GM21786 (cell line): Measurements from ENCODE around the gene SYT9.

Source experiments
- ATAC-seq: cut with Tn5 transposase; IDR thresholded peaks from one replicate; pipeline ENCODE4 v1.9.1; 2021; ENCODE audit not compliant: unreplicated experiment

SYT9 gene

DNA sequence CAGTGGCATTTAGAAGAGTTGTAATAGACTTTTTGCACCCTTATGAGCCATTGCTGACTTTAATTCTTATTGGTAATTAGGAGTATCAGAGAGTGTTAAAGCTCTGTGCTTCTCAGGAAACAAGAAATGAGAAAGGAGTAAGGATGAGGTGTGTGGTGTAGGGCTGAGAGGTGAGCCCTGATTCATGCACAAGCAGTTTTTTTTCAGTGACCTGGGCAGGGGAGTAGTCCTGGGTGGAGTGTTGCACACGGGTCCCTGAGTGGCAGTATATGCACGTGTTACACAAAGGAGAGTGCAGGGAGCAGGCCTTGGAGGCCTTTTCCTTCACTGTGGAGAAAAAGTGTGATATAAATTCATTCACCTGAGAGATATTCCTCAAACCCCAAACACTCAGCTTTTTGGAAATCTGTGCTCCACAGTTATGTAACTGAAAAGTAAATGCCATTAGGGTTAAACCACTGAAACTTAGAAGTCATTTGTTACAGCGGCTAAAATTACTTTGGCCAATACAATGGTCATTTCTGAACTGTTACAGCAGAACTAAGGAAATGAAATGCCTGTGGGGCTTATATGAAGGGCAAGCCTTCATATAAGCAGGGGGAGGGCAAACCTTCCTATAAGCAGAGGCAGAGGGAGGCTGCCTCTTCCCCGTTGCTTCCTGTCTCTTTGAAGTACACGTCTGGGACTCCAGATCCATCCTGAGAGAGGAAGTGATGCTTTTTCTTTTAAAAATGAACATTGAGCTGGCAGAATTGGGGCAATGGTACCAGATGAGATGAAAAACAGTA lies 171.0 kb downstream of the SYT9 start:
- ATAC-seq = no peak

DNA sequence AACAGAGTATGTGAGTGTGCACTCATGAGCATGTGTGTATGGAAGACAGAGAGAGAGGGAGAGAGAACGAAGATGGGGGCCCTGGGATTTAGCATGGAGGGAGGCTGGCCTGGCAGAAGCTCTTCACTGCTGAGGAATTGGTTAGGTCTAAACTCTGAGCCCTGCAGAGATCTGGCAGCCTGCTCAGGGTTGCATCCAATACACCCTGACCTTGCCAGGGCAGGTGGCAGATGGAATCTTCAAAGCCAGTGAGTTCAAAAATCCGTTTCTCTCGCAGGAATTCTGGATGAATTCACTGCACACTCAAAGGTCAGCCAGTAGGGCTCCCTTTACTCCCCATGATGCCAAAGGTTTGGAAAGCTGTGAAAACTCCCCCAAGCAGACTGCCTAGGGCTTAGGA lies 172.2 kb downstream of the SYT9 start:
- no peak for ATAC-seq

DNA sequence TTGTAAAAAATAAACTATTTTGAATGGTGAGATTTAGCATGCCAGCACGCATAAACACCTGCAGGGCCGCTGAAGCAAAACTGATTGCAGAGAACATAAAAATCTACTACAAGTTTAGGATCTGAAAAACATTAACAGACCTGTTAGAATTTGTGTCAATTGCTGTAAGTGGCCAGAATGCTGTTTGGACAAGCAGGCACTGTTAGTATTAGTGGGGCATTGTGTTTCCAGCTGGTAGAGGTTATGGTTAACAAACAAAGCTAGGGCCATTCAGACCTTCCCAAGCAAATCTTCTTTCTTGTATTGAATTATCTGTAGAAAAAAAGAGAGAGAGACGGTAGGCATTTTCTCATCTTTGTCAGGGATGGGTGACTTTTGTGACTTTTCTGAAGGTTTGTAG lies 176.0 kb downstream of the SYT9 start:
- no peak for ATAC-seq

DNA sequence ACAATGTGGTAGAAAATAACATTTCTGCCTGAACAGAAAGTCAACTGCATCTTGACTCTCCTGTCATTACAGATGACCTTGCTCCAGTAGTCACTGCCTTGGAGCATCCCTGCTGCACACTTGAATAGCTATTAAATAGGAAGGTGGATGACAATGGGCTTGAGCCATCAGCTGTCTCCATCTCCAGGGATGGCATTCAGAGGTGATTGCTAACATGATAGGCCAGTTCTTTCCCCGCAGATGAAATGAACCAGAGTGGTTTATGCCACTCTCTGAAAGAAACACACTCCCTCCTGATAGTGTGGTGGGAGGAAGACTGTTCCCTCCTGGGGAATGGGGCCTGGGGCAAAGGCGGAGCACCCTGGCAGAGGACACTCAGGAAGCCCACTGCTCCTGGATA lies 176.5 kb downstream of the SYT9 start:
- ATAC-seq = no peak

DNA sequence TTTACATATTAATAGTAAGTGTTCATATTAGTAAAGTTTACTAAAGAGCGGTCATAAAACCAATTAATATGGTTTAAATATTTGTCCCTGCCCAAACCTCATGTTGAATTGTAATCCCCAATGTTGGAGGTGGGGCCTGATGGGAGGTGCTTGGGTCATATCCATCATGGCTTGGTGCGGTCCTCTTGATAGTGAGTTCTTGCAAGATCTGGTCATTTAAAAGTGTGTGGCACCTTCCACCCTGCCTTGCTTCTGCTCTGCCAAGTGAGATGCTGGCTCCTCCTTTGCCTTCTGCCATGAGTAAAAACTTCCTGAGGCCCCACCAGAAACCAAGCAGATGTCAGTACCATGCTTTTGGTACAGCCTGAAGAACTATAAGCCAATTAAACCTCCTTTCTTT lies 178.8 kb downstream of the SYT9 start:
- ATAC-seq = no peak

DNA sequence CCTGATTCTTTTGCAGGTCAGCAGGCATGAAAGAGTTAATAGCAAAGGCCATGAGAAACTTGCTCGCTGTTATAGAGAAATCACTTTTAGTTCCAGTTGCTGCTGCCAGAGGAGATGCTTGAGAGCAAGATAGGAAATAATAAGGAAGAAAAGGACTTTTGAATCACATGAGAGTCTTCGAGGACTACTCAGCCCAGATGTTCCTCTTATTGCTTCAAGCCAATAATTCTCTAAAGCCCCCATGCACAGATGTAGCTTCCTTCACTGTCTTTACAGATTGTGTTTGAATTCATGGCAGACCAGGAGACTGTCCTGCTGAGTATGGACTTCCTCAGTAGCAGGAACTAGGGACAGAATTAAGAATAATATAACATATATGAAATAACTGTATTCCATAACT lies 183.5 kb downstream of the SYT9 start:
- no peak for ATAC-seq

DNA sequence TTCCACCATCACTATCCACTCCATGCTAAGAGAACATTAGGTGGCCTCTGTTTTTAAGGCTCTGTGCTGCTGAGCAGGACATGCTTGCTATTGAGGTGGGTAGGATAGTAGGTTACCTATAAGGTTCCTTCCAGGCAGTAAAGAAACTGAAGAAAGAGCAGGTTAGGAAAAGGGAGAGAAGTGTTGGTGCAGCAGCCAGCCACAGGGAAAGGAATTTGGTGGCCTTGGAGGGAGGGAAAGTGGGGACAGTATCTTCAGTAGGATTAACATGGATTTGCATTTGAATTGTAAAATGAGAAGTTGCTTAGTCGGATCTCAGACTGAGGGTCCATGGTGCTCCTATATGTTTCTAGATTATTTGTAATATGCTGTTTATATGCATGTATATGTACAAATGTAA lies 184.4 kb downstream of the SYT9 start:
- no peak for ATAC-seq

DNA sequence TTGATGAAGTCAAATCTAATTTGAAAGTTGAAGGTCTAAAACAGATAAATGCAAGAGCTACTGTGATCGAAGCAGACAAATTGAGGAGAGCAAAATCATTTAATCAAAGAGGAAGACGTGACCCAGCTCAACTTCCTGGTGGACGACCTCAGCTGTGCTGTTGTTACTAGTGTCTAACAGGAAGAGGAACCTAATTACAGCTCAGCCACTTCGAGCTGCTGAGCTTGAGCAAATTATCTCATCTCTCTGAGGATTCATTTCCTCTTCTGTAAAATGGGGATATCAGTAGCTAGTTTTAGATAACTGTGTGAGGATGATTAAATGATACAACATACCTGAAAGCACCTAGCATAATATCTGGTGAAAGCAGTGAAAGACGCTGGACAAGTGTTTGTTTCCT lies 185.0 kb downstream of the SYT9 start:
- peak; percentile 76 for ATAC-seq

DNA sequence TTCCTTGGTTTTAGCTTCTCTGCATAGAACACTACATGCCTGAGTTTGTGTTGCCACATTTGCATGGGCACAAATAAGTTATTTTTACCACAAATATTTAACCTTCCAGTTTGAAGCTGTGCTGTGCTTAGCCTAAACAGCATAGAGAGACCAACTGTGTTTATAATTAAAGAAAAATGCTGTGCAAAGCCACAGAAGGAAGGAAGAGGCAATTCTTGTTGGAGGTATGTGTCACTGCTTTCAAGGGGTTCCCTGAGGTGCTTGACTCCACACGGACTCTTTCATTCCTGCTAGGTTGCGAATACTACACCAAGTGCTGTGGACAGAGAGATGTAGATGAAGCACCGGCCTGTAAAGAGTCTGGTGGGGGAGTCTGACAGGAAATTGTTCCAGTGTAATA lies 186.0 kb downstream of the SYT9 start:
- ATAC-seq = no peak

DNA sequence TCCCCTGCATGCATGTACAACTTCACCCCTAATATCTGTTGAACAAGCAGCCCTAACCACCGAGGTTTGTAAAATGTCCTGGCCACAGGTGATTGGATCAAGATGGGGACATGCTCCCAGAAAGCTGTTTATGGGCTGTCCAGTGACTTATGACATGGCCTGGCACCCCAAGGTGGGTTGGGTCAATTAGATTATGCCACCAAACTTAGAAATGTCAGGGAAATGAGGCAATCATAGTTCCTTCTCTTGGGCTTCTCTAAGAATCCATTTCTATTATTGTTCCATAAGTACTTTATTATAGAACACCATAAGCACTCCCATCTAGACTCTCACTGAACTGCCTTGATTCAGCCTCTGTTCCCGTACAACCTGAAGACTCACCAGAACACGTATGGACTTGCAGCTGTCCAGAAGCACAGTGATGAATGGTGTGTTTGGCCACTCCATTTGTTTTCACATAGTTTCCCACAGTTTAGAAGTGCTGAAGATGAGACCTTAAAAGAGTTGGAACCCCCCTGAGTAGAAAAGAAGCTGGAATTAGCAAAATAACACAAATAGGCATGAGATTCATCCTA lies 188.1 kb downstream of the SYT9 start:
- no peak for ATAC-seq

DNA sequence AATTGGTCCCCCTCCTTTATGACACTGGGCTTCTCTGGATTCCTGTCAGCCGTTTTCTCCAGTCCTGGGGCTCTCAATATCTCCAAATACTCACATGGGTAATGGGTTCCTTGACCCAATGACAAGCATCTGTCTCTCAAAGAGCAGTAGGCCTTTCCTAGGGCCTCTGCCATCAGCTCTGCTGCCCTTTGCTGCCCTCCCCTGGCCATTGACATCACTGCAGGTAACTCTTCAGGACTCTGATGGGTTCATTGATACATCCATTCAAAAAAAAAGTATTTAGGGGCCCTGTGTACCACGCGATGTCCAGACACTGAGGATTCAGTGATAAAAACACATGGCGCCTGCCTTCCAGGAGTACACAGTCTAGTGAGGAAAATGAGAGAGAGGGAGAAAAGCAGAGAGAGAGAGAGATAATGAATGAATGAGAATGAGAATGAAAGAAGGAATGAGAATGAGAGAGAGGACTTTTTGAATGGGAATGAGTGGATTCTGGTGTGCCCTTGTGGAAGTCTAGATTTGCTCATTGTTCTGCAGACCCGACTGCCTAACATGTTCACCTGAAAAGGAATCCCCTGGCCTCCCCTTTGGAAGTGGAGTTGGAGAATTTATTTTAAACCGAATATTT lies 191.0 kb downstream of the SYT9 start:
- peak; percentile 90 for ATAC-seq

DNA sequence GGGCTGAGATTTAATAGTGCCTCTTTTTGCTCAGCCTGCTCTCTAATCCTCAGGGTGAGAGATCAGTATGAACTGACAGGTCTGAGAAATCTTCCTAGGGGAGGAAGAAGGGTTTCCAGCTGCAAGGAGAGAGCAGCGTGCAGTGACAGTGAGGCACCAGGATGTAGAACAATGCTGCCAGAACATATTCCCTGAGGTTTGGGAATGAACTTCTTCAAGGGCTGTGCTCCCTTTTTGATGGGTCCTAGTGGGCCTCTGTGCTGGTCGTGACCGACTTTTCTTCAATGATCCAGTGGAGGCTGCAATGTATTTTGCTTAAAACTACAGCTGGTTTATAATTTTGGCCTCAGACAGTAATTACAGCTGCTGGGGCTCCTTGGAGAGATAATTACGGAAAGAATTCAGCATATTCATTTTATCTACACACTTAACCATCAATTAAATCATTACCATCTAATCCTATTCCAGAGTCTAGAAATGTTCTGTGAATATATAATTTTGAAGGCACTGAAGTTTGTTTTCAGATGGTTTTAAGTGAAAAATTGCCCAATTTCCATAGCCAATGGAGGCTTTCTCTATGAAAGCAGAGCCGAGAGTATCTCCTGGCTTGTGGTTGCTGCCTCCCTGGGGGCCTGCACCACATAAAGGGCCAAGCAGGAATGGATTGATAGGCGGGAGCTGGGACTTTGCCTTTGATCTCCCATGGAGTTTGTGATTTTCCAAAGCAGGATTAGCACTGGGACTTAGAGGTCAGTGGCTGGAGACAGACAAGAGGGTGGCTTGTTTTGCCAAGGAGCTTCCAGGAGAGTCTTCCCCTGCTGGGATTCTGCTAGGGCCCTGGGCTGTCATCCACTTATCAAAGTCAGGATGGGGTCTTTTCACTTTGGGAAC lies 192.6 kb downstream of the SYT9 start:
- no peak for ATAC-seq

DNA sequence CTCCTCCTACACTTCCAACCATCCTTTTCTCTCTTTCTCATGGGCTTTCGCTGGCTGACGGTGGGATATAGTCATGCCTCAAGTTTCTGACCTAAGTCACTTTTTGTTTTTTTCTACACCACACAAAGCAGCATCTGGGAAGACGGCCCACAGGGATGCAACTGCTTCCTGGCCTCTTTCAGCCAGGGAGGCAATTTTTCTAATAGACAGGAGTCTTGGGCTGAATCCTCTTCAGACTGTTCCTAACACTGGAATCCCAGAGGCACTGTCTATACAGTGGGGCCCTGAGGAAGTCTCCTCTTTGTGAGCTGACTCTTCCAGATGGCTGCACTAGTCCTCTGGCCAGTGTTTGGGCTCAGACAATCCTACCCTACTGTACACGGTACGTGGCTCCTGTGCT lies 193.9 kb downstream of the SYT9 start:
- no peak for ATAC-seq

DNA sequence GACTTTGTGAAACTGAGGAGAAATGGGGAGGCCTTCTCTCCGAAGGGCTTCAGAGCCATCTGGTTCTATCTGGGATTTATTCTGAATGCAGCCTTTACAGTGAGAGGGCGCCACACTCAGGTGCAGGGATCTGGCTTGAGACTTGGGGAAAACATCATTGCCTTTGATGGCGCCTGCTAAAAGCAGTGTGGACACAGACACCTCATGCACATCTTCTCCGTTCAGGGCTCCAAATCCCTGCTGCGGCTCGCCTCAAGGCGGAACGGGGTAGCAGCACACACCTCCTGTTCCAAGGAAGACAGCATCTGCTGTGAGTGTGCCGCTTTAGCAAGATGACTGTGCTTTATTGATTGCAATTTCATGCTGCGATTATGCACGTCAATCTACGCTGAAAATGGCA lies 196.5 kb downstream of the SYT9 start:
- no peak for ATAC-seq

DNA sequence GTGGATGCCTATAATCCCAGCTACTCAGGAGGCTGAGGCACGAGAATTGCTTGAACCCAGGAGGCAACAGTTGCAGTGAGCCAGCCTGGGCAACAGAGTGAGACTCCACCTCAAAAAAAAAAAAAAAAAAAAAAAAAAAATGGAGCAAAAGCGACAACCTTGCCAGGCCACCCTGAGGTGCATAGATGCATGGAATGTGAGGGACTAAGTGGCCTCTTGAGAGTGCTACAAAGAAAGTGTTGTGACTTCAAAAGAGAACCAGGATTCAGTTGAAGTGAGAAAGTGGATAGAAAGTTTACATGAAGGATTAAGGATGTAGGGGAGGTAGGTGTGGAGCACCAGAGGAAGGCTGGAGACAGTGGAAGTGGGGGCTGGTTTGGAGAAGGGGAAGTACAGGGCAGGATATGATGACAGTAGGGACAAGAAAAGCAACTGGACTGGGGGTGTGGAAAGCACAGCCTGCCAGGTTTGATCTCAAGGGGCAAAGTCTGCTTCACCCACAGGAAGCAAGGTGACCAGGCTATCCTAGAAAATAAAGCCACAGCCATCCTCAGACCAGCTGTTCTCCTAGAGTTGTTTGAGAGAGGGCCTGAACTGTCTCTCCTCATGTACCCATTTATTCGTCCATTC lies 197.6 kb downstream of the SYT9 start:
- no peak for ATAC-seq

DNA sequence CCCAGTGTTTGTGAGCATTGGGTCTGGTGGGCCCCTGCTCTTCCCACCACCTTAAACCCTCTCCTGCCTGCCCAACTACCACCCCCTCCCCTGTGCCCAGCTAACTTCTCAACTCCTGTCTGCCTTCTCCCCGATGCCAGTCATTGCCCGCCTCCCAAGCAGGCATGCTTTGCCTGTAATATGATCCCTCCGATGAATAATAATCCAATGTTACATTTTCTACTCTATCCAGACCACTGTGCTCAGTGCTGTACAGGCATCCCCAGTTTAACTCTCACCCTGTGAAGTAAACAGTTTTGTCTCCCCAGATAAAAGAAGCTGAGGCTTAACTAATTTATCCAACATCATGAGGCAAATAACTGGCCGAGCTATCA lies 198.1 kb downstream of the SYT9 start:
- ATAC-seq = no peak

DNA sequence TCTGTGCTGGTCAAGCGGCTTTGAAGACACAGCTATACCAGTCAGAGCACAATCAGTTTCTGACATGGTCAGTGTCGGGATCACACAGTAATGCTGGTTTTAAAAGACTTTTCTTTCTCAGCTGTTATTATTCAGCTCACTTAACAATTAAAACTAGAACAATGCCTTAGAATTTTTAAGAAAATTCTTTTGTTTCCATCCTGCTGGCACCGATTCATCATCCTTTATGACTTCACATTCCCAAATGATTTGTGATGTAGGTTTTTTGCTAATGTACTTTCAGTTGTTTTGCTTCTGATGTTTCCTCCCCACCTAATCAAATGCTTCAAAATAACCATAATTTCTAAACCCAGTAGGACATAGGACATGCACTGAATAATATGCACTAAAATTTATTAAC lies 199.1 kb downstream of the SYT9 start:
- no peak for ATAC-seq

DNA sequence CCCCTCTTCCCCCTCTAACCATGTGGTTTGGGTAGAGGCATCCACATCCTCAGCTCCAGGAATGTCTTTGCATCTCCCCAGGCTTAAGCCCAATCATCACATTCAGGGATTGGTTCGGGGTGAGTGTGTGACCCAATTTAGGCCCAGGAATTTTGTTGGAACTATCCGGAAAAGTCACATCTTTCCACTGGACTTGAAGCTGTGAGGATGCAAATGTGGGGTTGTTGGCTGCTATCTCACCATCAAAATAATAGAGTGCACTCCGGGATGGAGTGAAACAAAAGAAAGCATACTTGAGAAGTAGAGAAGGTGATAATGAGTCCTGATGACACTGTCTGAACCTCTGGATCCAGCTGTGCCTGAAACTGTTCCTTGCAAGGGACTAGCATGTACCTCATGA lies 199.8 kb downstream of the SYT9 start:
- no peak for ATAC-seq

DNA sequence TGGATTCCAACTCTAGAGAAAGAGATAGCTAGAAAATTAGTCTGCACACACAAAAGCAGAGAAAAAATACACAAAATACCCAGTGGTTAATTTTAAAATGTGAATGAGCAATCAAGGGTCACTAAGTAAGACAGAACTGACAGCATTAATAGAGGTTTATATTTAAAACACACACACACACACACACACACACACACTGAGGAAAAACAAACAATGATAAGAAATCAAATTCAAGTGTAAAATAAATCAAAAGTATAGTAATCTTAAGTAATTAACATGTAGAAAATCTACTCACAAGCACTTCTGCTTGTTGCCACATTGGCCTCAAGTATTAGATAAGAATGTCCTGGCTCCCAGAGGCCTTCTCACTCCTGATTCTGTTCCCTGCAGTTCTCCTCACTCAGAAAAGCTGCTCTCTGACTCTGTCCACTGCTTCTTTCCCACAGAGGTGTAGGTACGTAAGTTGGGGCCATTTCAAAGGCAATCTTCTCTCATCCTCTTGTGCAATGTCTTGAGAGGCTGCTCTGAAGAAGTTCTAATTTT lies 200.3 kb downstream of the SYT9 start:
- ATAC-seq = no peak

DNA sequence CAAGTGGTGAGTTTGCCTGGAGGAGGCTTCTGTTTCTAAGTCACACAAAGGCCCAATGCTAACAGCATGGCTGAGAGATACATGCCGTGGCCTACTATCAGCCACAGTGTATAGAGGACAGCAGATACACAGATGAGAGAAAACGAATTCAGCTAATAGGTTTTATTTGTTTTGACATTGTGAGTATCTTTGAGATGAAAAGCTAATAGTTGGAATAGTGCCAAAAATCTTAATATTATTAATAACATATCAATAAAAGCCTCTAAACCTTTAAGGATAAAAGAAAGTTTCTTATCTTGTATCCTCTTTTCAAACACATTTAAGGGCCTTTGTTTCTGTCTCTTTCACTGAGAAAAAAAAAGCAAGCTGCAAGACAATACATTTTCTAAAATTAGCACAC lies 203.2 kb downstream of the SYT9 start:
- ATAC-seq = no peak

DNA sequence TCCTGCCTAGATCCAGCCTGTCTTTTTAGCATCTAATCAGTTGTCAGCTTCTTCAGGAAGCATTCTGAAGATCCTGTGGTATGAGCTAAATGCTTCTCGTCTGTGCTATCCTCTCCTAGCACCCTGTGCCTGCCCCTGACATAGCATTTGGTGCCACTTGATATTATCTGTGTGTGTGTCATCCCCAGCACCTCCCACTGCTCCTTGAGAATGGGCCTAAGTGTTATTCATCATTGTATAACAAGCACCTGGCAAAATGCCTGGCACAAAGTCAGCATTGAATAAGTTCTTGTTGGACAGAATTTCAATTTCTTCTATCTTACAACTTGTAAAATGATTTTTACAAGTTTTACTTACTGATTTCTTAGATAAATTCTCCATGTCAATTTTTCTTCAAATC lies 205.5 kb downstream of the SYT9 start:
- ATAC-seq = no peak
